ENCODE results near the gene RALGAPA2.

RALGAPA2 gene

GRCh38 chr20:20393207-20394120 lies 319.0 kb downstream of the RALGAPA2 start:
- DNase-seq = no peak

- no peak for DNase-seq
These were observed 320.7 kb downstream of the RALGAPA2 start for GRCh38 chr20:20391766-20392165.

GRCh38 chr20:20391115-20391514 lies 321.3 kb downstream of the RALGAPA2 start:
- no peak for DNase-seq

- no peak for DNase-seq
These were observed 322.1 kb downstream of the RALGAPA2 start for GRCh38 chr20:20390393-20390792.

GRCh38 chr20:20386192-20386591 lies 326.3 kb downstream of the RALGAPA2 start:
- DNase-seq = no peak

GRCh38 chr20:20375862-20376261 lies 336.6 kb downstream of the RALGAPA2 start:
- DNase-seq = no peak

- DNase-seq = no peak
These were observed 339.3 kb downstream of the RALGAPA2 start for GRCh38 chr20:20373091-20373571.

GRCh38 chr20:20371681-20372080 lies 340.8 kb downstream of the RALGAPA2 start:
- DNase-seq = no peak

- no peak for DNase-seq
These were observed 341.4 kb downstream of the RALGAPA2 start for GRCh38 chr20:20371083-20371482.

- no peak for DNase-seq
These were observed 342.3 kb downstream of the RALGAPA2 start for GRCh38 chr20:20370094-20370575.

GRCh38 chr20:20369250-20370093 lies 343.0 kb downstream of the RALGAPA2 start:
- no peak for DNase-seq

GRCh38 chr20:20368418-20369249 lies 343.8 kb downstream of the RALGAPA2 start:
- no peak for DNase-seq

- no peak for DNase-seq
These were observed 344.6 kb downstream of the RALGAPA2 start, which contains the start of gene INSM1 for GRCh38 chr20:20367575-20368417. TSS of gene INSM1 (plus strand) at chr20:20368104. CDS start at chr20:20368268, 164 bp downstream.

- no peak for DNase-seq
These were observed 345.4 kb downstream of the RALGAPA2 start for GRCh38 chr20:20366876-20367574.

GRCh38 chr20:20366551-20366875 lies 345.9 kb downstream of the RALGAPA2 start:
- DNase-seq = peak; percentile 26

GRCh38 chr20:20365480-20366161 lies 346.8 kb downstream of the RALGAPA2 start:
- DNase-seq = no peak

GRCh38 chr20:20364593-20365479 lies 347.6 kb downstream of the RALGAPA2 start:
- DNase-seq = no peak

GRCh38 chr20:20363799-20364592 lies 348.4 kb downstream of the RALGAPA2 start:
- DNase-seq = no peak

Data from 8988T (cell line).